ENCODE data around the gene MBTPS1. TPM values are rescaled to one million over a fixed set of nuclear protein-coding genes. Genes with fewer than 3 reads are reported as not detected.

The MBTPS1 gene
- total RNA-seq, 4 donors from 2014 or later = 126 to 185 (median 166) TPM

DNA sequence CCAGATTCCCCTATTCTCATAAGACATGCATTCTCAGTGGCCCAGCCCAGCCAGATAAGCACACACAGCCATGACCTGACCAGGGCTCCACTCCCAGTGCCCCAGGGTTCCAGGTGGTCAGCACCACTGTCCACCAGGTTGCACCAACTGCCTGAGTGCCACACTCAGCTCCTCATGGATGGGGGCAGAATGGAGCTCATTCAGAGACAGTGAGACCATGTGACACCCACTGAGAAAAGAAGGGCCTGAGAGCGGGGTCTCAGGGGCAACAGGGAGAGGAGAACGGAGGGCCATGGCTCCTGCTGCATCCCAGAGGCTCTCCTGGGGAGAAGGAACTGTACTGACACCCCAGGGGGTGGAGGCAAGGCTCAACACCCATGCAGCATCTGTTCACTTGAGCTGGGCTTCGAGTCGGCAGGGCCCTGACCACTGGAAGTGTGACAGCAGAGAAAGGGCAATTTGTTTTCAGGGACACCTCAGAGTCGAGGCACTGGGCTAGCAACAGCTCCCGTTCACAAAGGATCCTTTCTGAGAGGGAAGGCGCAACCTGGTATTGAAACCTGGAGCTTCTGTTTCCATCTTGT lies 55.4 kb downstream of the MBTPS1 start:
- peaks cover 64 to 78% of the 10 kb centered on the region in 2 donors for H3K36me3 ChIP-seq
- DNase-seq = no peak
- H3K9me3 ChIP-seq = no peaks in the 10 kb centered on the region
- WGBS, 2 donors = 82 to 93% methylated on average over 7 of the region's 7 CpGs
- no peaks in the 10 kb centered on the region for H3K27me3 ChIP-seq
- intact Hi-C loops (cut with DNase I) = loop anchor here (5.0 kb wide), 1 partner anchor 94 kb away; the partner anchor contains the start of gene NECAB2
- no peak for TF ChIP-seq POLR2A (IDR thresholded peaks at IDR 0.05)
- TF ChIP-seq, protein P1, sequence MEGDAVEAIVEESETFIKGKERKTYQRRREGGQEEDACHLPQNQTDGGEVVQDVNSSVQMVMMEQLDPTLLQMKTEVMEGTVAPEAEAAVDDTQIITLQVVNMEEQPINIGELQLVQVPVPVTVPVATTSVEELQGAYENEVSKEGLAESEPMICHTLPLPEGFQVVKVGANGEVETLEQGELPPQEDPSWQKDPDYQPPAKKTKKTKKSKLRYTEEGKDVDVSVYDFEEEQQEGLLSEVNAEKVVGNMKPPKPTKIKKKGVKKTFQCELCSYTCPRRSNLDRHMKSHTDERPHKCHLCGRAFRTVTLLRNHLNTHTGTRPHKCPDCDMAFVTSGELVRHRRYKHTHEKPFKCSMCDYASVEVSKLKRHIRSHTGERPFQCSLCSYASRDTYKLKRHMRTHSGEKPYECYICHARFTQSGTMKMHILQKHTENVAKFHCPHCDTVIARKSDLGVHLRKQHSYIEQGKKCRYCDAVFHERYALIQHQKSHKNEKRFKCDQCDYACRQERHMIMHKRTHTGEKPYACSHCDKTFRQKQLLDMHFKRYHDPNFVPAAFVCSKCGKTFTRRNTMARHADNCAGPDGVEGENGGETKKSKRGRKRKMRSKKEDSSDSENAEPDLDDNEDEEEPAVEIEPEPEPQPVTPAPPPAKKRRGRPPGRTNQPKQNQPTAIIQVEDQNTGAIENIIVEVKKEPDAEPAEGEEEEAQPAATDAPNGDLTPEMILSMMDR (IDR thresholded peaks at IDR 0.05) = no peak
- no peak overlapping the region for H3K27ac ChIP-seq
- no peaks in the 10 kb centered on the region for H3K4me1 ChIP-seq
- no peak overlapping the region for H3K4me3 ChIP-seq (replicated peaks in 1 of 3)

DNA sequence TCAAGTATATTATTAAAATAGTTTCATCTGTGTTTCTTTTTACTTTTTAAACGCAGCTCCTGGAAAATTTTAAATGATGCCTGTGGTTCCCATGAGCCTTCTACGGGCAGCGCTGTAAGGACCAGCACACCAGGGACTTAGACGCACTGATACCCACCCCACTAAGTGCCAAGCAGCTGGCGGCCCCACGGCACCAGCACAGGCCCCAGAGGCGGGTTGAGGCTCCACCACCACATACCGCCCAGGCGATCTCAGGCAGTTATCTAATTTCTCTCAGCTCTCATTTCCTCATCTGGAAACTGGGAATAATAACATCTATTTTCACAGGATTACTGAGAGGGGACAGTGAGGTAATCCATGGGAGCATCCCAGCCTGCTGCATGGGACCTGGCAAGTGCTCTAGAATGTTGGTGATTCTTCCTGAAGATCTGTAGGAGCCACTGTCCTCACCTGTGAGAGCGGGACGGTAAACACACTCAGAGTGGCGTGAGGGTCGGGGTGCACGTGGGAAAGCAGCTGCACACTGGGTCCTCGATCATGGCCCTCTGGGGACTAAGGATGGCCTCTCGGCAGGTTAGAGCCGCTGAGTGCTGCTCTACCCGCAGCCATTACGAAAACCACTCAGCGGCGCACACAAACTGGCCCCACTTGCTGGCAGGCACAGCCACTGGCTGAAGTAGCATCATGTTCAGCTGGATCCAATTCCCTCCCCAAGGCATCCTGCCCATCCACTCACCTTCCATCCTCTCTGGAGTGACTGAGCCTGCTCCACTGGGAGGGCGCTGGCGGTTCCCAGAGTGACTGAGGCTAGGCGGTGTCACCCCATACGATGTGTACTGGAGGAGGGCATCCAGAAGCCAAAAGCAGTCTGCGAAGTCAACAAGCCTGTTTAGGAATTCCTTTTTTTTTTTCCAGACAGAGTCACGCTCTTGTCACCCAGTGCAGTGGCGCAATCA lies 56.5 kb downstream of the MBTPS1 start:
- Histone ChIP-seq H3K4me1 (peaks cover 2 to 3% of the 10 kb centered on the region in 2 donors), H3K36me3 (peaks cover 63 to 80% of the 10 kb centered on the region in 2 donors), H3K27me3 (no peaks in the 10 kb centered on the region), H3K27ac (no peak overlapping the region), H3K9me3 (no peaks in the 10 kb centered on the region), H3K4me3 (replicated peaks in 1 of 3) (no peak overlapping the region)
- TF ChIP-seq POLR2A (IDR thresholded peaks at IDR 0.05) = no peak
- TF ChIP-seq, protein P1 (IDR thresholded peaks at IDR 0.05) = no peak
- no peak for DNase-seq
- WGBS, 2 donors = 97% methylated on average over 26 to 28 of the region's 28 CpGs
- intact Hi-C loops (cut with DNase I) = loop anchor here (5.0 kb wide), 1 partner anchor 93 kb away; the partner anchor contains the start of gene NECAB2

DNA sequence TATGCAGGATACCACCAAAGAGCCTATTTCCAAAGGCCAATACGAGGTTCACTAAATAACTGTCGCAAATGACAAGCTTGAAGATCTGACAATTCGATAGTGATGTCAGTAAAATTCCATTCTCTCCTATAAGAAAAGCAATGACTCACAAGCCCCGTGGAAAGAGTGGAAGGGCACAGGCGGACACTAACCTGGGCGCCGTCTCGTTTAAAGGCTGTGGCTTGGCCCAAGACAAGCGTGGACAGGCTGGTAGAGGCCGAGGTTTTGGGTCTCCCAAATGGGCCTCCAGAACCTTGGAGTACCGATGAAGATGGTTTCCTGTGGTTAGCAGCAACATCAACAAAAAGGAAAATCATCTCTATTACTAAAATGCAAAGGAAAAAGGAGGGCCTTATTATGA lies 57.6 kb downstream of the MBTPS1 start:
- Histone ChIP-seq H3K9me3 (no peaks in the 10 kb centered on the region), H3K27me3 (no peaks in the 10 kb centered on the region), H3K4me3 (replicated peaks in 1 of 3) (no peak overlapping the region), H3K27ac (no peak overlapping the region), H3K4me1 (peaks cover 4 to 8% of the 10 kb centered on the region in 2 donors), H3K36me3 (peaks cover 71 to 87% of the 10 kb centered on the region in 2 donors)
- intact Hi-C loops (cut with DNase I) = no loop called here
- TF ChIP-seq, protein P1 (IDR thresholded peaks at IDR 0.05) = no peak
- no peak for TF ChIP-seq POLR2A (IDR thresholded peaks at IDR 0.05)
- 92 to 96% methylated on average over 11 of the region's 11 CpGs for WGBS, 2 donors
- DNase-seq = no peak

DNA sequence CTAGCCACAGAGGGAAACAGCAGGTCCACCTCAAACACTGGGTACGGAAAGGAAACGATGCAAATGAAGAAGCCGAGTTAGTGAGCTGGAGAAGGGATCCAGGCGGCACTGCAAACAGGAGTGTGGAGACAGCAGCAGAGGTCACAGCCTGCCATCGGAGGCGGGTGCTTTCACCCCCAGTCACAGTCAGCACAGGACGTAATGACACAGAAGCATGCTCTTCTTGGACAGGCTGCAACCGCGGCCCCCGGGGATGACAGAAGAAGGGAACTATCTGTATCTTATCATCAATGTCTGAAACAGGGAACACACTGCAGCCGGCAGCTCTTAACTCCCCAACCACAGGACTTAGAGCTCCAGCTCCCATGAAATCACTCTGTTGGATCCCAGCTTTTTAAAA lies 58.1 kb downstream of the MBTPS1 start:
- no peak overlapping the region for H3K27ac ChIP-seq
- no peaks in the 10 kb centered on the region for H3K9me3 ChIP-seq
- no peak overlapping the region for H3K4me3 ChIP-seq (replicated peaks in 1 of 3)
- TF ChIP-seq, protein P1 (IDR thresholded peaks at IDR 0.05) = no peak
- TF ChIP-seq POLR2A (IDR thresholded peaks at IDR 0.05) = no peak
- DNase-seq = no peak
- H3K4me1 ChIP-seq = peaks cover 4 to 8% of the 10 kb centered on the region in 2 donors
- intact Hi-C loops (cut with DNase I) = no loop called here
- 95% methylated on average over 11 of the region's 11 CpGs for WGBS, 2 donors
- H3K27me3 ChIP-seq = no peaks in the 10 kb centered on the region
- peaks cover 74 to 92% of the 10 kb centered on the region in 2 donors for H3K36me3 ChIP-seq

All from thyroid gland (tissue), 4 donors.